Hepatic stellate cell (primary cell): Measurements from ENCODE around the gene HSD11B2.

ENCODE experiments used
- DNase-seq: peaks from one replicate; pipeline ENCODE4 v3.0.0; 2011; ENCODE audit warnings: low spot score

The HSD11B2 gene

DNA sequence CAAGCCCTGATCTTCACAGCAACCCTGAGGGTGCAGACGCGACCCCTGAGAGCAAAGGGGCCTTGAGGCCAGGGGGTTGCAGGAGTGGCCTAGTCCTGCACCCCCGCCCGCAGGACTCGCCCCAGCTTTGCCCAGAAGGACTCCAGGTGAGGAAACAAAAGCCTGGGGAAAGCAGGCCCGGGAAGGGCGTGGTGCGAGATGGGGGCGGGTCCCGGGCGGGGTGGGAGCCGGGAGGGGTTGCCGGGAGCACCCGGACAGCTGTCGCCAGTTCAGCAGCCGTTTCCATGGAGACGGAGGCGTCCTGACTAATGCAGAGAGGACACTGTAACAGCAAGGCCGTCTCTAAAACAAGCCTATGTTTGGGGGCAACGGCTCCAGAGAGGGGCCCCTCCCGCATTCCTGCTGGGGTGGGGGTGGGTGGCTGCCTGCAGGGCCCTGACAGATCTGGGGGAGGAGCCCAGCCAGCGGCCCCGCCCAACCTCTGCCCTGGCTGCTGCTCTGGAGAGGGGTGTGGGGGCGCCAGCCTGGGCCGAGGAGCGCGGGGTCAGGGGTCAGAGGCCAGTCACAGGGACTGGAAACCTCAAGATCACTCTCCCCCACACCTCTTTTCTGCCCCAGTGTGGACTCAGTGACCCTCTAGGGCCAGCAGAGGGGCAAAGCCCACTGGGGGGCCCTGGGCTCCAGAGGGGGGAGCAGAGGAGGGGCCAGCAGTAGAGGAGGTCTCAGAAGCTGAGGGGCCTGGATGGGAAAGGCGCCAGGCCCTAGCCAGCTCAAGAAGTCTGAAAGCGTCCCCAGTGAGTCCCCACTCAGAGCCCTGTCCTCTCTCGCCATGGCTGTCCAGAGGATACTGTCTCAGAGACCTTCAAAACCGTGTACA lies 34.5 kb upstream of the HSD11B2 start:
- DNase-seq = peak; percentile 97

DNA sequence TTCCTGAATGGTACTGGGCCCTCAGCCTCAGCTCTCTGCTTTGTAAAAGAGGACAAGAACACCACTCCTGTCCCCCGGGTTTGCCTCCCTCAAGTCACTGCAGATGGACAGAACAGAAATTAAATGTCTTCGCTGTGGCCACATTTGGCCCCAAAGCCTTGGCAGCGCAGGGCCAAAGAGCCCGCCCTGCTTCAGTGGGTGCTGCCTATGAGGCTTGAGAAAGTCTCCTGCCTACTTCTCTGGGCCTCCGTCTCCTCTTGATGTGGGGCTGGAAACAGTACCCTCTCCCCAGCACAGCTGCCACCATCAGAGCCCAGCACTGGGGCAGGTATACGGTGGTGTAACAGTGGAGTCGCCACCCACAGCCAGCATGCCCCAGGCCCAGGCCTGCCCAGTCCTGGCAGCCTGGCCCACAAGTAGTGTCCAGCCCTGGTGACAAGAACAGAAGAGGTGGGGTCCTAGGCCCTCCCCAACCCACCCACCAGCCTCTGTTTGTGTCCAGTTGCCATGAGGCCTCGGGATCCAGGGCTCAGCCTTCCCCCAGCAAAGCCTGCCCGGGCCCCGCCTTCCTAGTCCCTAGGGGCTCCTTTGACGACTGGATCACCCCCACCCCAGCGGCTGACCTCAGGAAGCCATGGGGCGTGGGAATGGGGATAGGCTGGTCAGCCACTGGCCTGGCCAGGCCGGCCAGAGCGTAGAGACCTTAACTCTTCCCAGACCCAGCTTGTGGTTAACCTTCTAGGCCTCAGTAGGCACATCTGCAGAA lies 33.7 kb upstream of the HSD11B2 start:
- peak; percentile 48 for DNase-seq

DNA sequence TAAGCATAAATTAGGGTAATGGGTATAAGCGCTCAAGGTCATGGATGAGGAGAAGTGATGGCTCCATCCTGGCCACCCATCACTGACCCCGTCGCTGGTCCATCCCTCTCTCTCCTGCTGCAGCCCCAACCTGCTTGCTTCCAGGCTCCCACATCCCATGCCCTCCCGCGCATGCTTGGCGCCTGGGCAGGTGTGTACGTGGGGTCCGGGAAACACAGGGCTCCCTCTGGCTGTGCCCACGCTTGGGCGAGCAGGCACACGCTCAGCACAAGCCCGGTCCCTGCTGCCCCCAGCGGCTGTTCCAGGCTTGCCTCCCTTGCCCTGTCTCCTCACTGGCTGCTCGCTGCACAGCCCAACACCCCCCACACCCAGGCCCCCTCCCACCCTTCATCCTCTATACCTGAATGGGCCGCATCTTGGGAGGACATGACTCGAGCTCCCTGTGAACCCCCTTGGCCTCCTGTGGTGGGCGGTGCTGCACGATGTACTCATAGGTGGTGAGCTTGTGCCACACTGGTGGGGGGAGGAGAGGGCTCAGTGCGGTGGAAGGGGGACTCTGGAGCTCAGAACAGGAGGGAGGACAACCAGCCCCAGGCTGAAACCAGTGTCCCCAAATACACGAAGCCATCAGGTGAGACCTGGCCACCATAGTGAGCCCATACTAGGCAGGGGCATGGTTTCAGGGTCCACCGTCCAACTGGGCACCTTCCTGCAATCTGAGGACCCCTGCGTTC lies 32.9 kb upstream of the HSD11B2 start:
- DNase-seq = peak; percentile 54

DNA sequence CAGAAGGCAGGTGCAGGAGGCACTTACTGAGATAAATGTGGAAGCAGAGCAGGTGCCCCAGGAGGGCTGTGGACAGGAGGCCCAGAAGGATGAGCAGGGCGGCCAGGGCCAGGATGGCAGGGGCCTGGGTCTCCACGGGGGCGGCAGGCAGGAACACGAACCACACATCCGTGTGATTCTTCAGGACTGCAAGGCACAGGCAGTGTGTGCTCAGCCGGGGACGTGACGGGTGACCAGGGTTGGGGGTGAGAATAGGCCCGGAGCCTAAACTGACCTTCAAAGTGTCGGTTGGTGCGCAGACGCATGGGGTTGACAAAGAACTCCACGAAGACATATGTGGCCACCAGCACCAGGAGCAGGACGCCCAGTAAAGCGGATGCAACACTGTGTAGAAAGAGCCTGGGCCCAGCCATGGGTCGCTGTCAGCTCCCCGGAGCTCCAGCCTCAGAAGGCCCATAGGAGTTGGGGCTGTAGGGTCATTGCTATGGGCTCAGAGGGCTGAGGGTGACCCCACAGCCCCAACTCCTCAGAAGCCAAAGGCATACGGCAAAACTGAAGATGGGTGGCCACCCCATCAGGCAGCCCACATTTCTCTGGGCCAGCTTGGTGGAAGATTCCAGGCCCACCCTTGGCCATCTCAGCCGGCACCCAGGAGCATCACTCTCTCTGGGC lies 32.2 kb upstream of the HSD11B2 start:
- no peak for DNase-seq

DNA sequence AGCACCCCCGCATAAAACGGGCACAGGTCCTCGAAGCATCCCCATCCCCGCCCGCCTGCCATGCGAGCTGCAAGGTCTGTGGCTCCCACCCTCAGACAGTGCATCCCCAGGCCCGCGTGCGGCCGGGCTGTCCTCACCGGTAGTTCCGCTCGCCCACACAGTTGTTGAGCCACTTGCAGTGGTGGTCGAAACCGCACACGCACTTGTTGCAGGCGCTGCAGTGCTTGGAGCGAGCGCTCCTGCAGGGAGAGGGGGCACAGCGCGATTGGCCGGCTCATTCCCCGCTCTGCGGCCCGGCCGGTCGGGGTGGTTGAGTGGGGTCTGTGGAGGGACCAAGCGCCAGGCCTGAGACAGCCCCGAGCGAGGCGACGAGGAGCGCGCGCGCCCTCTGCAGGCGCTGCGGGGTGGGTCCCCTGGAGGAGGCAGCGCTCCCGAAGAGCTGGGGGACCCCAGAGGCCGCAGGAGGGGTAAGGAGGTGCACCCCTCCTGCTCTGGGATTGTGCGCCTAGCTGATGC lies 31.6 kb upstream of the HSD11B2 start:
- peak; percentile 74 for DNase-seq

DNA sequence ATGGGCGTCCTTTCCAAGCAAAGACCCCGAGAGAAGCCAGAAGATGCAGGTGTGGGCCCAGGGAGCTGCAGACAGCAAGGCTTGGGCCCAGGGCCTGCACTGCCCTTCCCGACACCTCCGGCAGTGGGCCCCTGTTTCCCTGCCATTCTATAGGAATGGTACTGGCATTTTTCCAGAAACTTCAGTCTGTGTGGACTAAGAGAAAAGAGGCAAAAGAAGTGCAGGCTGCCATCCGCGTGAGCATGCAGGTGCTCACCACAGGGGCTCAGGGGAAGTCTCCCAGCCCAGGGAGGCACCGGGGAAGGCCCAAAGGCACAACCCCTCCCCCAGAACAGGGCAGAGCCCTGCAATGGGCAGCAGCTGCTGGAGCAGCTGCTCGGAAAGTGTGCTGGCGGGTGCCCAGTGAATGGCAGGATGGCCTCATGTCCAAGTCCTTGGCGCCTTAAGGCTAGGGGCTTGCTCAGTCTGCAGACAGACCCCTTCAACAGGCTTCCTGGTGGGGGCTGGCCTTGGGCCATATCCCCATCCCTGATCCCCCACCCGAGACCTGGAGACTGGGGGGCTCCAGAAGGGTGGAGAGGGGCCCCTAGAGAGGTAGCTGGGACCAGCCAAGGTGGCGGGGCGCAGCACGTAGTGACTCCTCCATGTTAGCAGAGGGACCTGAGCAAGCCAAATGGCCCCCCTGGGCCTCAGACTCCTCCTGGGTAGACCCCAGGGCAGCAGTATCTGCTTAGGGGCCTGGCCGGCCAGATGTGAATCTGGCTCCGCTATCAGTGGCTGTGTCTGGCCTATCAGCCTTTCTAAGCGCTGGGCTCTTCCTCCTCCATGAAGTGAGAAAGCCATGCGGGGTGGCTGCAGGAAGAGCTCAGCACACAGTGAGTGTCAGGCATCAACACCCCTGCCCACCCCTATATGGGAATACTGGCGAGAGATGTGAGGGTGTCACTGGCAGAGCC lies 30.9 kb upstream of the HSD11B2 start:
- DNase-seq = no peak

DNA sequence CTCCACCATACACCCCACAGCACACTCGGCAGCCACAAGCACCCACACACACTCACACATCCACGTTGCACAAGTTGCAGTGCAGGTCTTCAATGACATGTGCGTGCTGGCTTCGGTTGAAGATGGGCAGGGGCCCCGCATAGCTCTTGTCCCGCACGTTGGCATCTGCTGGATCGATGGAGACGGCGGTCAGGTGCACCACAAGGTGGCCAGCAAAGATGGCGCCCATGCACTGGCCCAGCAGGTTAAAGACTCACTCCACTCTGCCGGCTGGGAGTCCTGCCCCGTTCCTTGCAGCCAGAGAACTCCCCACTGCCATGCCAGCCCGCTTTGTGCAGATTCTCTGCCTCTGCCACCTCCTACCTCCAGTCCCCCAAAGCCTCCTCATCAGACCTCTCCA lies 30.0 kb upstream of the HSD11B2 start:
- DNase-seq = no peak

DNA sequence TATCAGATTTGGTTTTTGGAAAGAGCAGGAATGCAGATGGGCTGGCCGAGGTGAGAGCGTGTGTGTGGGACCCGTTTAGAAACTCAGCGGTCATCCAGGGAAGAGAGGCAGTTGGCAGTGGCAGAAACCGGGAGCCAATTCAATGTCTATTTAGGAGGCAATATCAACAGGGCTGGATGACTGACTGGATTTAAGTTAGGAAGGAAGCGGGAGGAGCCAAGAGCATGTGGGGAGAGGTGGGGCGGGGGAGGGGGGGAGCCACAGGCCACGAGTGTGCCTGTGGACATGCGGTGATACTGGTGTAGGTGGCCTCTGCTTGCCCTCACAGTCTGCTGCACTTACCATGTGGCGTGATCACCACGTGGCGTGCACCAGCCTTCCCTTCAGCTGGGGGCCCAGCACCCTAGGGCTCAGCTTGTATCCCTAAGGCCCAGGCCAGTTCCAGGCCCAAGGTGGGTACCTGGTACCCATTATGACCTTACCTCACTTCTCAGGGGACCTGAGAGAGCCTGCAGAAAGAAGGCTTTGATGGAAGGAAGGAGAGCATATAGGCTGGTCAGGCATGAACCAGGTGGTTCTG lies 26.9 kb upstream of the HSD11B2 start:
- no peak for DNase-seq

DNA sequence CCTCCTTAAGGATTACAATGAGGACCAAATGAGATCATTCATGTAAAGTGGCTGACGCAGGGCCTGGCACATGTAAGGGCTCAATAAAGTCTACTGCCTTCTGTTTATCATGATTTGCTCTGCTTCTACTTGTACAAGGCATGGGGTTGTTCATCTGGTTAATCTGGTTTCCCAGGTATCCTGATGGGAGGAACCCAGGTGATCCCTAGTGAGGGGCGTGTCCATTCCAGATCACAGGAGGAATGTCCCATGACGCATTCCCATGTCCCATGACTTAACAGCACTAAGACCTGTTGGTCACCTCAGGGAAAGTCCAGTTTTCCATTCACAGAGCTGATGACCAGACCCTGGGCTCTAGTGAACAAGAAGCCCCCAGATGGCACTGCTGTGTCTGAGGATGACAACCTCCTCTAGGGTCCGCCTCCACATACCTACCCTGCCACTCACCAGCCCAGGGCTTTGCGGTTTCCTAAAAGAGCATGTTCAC lies 26.1 kb upstream of the HSD11B2 start:
- DNase-seq = no peak

DNA sequence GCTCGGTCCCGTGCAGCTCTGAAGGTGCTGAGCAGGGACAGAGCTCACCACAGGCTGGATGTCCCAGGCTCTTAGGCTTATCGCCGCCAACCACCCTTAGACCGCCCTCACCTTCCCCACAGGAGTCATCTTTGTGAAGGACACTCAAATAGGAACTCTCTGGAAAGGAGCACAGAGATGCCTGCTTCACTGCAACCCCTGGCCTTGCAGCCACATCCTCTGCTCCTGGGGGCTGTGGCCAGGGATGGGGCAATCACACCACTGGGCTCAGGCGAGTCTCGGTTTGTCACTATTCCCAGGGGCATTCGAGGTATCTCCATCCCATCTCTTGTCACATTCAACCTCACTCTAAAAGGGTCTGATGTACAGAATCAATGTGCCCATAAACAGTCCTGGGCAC lies 25.6 kb upstream of the HSD11B2 start:
- no peak for DNase-seq

DNA sequence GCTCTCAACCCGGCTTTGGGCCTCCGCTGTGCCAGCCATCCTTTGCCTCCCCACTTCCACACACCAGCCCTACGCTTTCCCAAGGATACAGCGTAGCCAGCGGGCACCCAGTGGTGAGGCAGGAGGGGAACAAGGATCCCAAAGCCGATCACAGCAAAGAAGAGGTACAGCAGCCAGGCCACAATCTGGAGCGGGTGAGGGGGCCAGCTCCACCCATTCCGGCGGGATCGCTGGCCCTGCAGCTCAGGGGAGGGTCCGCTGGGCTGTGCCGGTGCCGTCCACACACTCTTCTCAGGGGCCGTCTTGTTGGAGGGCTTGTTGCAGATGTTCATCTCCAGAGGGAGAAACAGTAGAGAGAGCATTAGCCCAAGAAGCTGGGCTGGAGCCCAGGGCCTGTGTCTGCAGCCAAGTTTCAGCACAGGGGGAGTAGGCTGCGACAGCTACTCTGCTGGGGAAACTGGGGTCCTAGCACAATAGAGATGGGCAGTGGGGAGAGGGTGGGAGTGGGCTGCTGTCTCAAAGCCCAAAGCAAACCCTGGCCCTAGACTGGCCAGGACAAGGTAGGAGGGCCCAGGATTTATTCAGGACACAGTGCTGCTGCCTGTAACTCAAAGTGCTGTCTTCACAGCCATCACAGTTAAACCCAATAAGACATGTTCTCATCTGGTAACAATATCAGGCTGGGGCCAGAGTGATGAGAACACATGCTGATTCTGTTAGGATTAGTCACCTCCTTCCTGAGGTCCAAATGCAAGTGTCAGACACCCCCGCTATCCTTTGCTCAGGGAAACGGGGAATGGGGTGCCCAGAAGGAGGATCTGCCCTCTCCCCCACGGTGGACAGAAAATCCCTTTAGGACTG lies 24.6 kb upstream of the HSD11B2 start:
- peak; percentile 95 for DNase-seq

DNA sequence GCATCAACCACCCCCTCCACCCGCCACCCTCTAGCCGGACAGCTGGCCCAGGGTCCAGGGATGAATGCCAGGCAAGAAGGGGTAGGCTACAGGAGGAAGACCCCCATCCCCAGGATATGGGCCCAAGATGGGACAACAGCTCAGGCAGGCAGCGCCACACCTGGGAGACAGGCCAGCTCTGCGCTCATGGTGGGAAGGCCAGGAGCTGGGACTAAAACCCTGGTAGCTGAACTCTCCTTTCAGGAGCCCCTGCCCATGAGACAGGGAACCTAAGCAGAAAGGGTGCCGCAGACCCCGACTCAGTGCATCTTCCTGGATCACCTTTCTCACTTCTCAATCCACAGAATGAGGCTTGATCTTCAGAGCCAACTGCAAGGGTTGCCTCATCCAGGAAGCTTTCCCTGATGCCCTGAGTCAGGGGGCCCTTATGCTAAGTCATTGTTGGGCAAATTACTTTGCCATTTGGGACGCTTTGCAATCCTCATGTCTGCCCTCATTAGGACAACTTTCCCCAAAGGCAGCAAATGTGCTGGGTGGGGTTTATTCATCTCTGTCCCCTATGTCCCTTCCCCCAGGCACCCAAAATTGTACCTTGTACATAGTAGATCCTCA lies 23.6 kb upstream of the HSD11B2 start:
- no peak for DNase-seq

DNA sequence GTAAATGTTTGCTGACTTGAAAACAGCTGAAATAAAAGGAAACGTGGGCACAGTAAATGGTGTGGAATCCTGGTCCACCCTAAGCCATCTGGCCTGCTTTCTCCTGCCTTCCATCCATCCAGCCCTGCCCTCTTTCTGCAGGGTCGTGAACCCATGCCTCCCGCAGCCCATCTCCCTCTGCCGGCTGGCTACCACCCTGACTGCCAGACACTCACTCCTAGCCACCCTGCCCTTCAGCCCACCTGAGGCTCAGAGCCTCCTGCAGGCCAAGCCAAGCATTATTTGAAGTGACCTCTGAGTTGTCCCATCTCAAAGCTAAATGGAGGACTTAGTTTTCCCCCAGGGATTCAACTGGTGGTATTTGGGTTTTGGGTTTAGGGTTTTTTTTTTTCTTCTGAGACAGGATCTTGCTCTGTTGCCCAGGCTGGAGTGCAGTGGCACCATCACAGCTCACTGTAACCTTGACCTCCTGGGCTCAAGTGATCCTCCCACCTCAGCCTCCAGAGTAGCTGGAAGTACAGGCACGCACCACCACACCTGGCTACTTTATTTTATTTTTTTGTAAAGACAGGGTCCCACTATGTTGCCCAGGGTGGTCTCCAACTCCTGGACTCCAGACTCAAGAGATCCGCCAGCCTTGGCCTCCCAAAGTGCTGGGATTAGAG lies 23.0 kb upstream of the HSD11B2 start:
- no peak for DNase-seq

DNA sequence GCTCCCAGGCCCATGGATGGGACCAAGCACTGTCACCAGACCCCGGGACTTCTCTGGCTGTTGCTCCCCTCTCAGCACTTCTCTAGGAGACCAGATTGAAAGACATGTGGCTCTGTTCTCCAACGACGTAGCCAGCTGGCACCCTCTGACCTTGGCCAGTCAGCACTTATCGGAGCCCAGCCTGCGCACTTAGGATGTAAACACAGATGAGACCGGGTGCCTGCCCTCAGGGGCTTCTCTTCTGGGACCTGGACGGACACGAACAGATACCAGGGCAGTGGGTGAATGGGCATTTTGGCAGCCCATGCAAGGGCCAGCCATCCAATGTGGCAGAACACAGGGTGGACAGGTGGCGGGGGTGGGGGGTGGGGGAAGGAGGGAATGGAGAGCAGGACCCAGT lies 21.3 kb upstream of the HSD11B2 start:
- no peak for DNase-seq

DNA sequence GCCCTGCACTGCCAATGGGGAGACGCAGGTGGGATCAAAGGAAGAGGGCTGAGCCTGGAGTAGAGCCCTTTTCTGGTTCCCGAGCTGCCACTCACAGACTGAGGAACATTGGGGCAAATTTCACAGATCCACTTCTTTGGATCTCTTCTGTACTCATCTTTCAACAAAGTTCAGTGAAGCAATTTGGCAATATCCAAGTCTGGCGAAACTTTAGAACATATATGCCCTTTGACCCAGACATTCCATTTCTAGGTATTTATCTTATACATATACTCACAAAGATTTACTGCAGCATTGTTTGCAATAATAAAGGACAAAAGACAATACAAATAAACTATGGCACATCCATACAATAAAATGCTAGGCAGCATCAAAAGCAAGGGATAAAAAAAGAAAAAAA lies 19.6 kb upstream of the HSD11B2 start:
- no peak for DNase-seq

DNA sequence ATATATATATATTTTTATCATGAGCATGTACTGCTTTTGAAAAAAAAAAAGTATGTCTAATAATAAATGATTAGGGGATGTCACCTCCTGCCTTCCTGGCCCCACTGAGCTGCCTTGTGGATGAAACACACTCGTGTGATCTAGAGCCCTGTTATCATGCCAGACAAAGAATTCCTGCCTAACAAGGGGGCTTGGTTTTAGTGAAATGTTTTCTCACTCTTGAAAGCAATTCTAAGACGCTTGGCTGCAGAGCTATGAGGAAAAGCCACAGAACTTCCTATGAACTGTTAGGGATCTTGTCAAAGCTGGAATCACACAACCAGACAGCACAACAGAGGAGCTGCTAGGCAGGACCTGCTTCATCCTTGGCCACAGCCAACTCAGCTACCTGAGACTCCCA lies 18.6 kb upstream of the HSD11B2 start:
- no peak for DNase-seq

DNA sequence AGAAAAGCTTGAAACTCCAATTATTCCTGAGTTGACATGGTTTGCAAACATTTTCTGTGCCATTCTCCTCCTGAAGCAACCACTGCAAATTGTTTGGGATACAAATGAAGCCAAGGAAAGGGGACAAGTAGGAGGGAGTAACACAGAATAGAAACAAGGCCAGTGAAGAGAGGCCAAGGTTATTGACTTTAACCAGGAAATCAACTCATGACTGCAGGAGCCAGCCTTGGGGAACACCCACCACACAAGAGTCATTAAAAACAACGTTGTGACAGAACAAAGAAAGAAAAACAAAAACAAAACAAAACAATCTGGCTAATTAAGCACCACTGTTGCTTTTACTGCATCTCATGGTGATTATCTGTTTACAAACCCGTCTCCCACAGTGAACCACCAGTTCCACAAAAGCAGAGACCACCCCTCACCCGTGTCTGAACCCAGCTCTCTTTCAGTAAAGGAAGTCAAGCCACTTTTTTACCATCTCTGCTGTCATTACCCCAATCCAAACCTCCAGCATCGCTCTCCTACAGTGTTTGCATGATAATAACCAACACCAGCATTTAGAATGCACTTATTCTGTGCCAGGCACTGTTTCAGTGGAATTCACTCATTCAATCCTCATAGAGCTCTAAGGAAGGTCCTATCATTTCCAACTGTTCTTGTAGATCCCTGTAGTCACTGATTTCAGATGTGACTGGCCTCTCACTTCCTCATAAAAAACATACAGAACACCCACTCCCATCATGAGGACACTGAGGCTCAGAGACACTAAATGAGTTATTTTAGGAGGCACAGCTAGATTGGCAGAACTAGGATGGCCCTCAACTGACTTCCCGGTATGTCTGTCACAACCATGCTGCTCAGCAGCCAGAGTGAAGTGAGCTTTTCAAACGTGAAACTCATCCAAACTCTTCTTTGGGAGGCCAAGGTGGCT lies 16.7 kb upstream of the HSD11B2 start:
- DNase-seq = no peak
